MM.1S (cell line): ENCODE measurements around the gene TLK1.

Source experiments
- DNase-seq: peaks from one replicate; pipeline ENCODE4 v3.0.0-alpha.2; 2015
- H2AFZ ChIP-seq: fragments of 300-600 bp; sonication (generic); 2 replicates; pipeline ENCODE4 v1.6.0; 2016; ENCODE audit warnings: antibody characterized with exemption, low read length
- H3F3A ChIP-seq: fragments of 300-600 bp; sonication (generic); 2 replicates; pipeline ENCODE4 v1.6.1; 2016; ENCODE audit warnings: mild to moderate bottlenecking, antibody characterized with exemption, low read length, moderate library complexity, mixed read lengths; ENCODE audit not compliant: insufficient read depth
- H3K27ac ChIP-seq: fragments of 300-600 bp; sonication (generic); 2 replicates; pipeline ENCODE4 v1.5.1; 2016; ENCODE audit warnings: mild to moderate bottlenecking, low read length
- H3K27me3 ChIP-seq: fragments of 300-600 bp; sonication (generic); replicated peaks from 2 replicates; pipeline ENCODE4 v1.6.0; 2016; ENCODE audit warnings: low read length; ENCODE audit not compliant: insufficient read depth
- H3K36me3 ChIP-seq: fragments of 300-600 bp; sonication (generic); replicated peaks from 2 replicates; pipeline ENCODE4 v1.6.1; 2016; ENCODE audit warnings: mild to moderate bottlenecking, low read length, mixed read lengths; ENCODE audit not compliant: insufficient read depth
- H3K4me1 ChIP-seq: fragments of 300-600 bp; sonication (generic); 2 replicates; pipeline ENCODE4 v1.6.1; 2016; ENCODE audit warnings: low read length, mixed read lengths
- H3K4me2 ChIP-seq: fragments of 300-600 bp; sonication (generic); 2 replicates; pipeline ENCODE4 v1.6.0; 2016; ENCODE audit warnings: low read depth, low read length
- H3K4me3 ChIP-seq: fragments of 300-600 bp; sonication (generic); 2 replicates; pipeline ENCODE4 v1.5.1; 2016; ENCODE audit warnings: low read length, mixed read lengths
- H3K79me2 ChIP-seq: fragments of 300-600 bp; sonication (generic); 2 replicates; pipeline ENCODE4 v1.6.1; 2016; ENCODE audit warnings: mixed run types, low read length, mixed read lengths
- H3K9ac ChIP-seq: fragments of 300-600 bp; sonication (generic); 2 replicates; pipeline ENCODE4 v1.6.1; 2016; ENCODE audit warnings: low read length, mixed read lengths
- H3K9me2 ChIP-seq: fragments of 300-600 bp; sonication (generic); replicated peaks from 2 replicates; pipeline ENCODE4 v1.6.1; 2016; ENCODE audit warnings: mild to moderate bottlenecking, low read length, mixed read lengths; ENCODE audit not compliant: insufficient read depth
- H3K9me3 ChIP-seq: fragments of 300-600 bp; sonication (generic); replicated peaks from 2 replicates; pipeline ENCODE4 v1.6.1; 2016; ENCODE audit warnings: mild to moderate bottlenecking, low read length, mixed read lengths; ENCODE audit not compliant: insufficient read depth
- H4K20me1 ChIP-seq: fragments of 300-600 bp; sonication (generic); 2 replicates; pipeline ENCODE4 v1.6.1; 2016; ENCODE audit warnings: mild to moderate bottlenecking, low read length, moderate library complexity, mixed read lengths; ENCODE audit not compliant: insufficient read depth
- CTCF ChIP-seq: fragments of 300-600 bp; sonication (generic); IDR thresholded peaks from 2 replicates; pipeline ENCODE4 v1.5.1; 2016; ENCODE audit warnings: antibody characterized with exemption, low read length, mixed read lengths
- EZH2 ChIP-seq: fragments of 300-600 bp; sonication (generic); optimal IDR thresholded peaks from 2 replicates; pipeline ENCODE3; 2017; ENCODE audit warnings: low read depth, mild to moderate bottlenecking, antibody characterized with exemption, low read length, mixed read lengths
- EZH2phosphoT487 ChIP-seq: fragments of 300-600 bp; sonication (generic); IDR thresholded peaks from 2 replicates; pipeline ENCODE4 v1.6.1; 2018; ENCODE audit warnings: antibody characterized with exemption, low read length

The TLK1 gene

DNA sequence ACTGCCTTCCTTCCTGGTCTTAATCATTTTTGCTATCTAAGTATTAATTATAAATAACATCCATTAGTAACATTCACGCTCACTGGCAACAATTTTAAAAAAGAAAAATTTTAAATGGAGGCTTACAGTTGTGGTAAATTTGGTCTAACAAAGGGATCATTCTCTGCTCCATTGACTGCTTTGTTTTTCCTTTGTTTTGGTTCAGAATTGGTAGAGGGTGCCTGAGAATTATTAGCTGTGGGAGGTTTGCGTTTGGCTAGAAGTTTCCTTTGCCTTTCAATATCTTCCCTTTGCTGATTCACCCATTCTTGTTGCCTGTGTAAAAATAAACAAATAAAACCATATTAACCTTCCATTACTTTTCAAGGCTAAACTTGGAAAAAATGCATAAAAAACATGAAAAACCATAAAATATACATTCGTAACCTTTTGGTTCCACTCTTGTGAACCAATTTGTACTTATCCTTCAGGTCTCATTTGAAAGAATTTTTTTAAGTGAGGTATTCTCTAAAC is 114.6 kb downstream of the TLK1 start:
- Histone ChIP-seq H3K36me3 (no peaks in the 10 kb centered on the region; the same call in 1 of the 2 replicates), H3K79me2 (no peaks in the 10 kb centered on the region), H2AFZ (no peak overlapping the region), H3K27me3 (no peaks in the 10 kb centered on the region), H3F3A (no peaks in the 10 kb centered on the region), H3K9ac (no peak overlapping the region), H4K20me1 (no peaks in the 10 kb centered on the region), H3K4me3 (no peak overlapping the region), H3K4me1 (peaks cover 15% of the 10 kb centered on the region), H3K27ac (no peak overlapping the region), H3K9me2 (no peaks in the 10 kb centered on the region), H3K9me3 (no peaks in the 10 kb centered on the region), H3K4me2 (no peak overlapping the region)
- TF ChIP-seq EZH2phosphoT487 (no peak), CTCF (no peak), EZH2 (no peak)
- DNase-seq, result no peak

- TF ChIP-seq EZH2 (no peak), EZH2phosphoT487 (no peak), CTCF (no peak)
- Histone ChIP-seq H3K9me2 (no peaks in the 10 kb centered on the region), H3K4me1 (peaks cover 16% of the 10 kb centered on the region)
Observed at GRCh38 chr2:171044416-171044815, 116.3 kb downstream of the TLK1 start.

DNA sequence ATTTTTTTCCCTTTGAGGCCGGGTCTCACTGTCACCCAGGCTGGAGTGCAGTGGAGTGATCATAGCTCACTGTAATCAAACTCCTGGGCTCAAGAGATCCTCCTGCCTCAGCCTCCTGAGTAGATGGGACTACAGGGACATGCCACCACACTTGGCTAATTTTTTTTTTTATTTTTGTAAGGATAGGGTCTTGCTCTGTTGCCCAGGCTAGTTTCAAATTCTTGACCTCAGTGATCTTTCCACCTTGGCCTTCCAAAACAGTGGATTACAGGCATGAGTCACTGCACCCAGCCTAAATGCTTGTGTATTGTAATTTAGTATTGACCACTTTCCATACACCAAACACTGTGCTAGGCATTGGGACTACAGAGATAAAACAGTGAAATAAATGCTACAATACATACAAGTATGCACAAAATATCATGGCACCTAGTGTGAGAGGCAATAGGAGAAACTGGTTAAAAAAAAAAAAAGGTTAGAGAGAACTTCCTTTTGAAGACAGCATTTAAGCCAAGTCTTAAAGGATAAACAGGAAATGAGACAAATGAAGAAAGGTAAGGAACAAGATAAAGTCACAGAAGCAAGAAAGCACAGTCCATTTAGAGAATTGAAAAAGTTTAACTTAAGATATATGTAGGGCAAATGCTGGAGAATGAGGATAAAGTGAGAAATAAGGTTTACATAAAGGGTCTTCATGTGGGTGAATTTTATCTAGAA is 118.3 kb downstream of the TLK1 start:
- no peaks in the 10 kb centered on the region for H4K20me1 ChIP-seq
- no peaks in the 10 kb centered on the region for H3K79me2 ChIP-seq
- TF ChIP-seq EZH2 (no peak), EZH2phosphoT487 (no peak), CTCF (no peak)
- no peaks in the 10 kb centered on the region for H3K9me2 ChIP-seq
- H3K36me3 ChIP-seq, result no peaks in the 10 kb centered on the region; the same call in 1 of the 2 replicates
- no peak for DNase-seq
- H3F3A ChIP-seq, result no peaks in the 10 kb centered on the region
- H2AFZ ChIP-seq, result no peak overlapping the region
- no peak overlapping the region for H3K27ac ChIP-seq
- H3K9ac ChIP-seq, result no peak overlapping the region
- H3K9me3 ChIP-seq, result no peaks in the 10 kb centered on the region
- no peak overlapping the region for H3K4me2 ChIP-seq
- H3K4me3 ChIP-seq, result no peak overlapping the region
- no peaks in the 10 kb centered on the region for H3K27me3 ChIP-seq
- H3K4me1 ChIP-seq, result peaks cover 16% of the 10 kb centered on the region

More at GRCh38 chr2:171044416-171044815, 116.3 kb downstream of the TLK1 start:
- H3K9ac ChIP-seq, result no peak overlapping the region
- H3F3A ChIP-seq, result no peaks in the 10 kb centered on the region
- no peaks in the 10 kb centered on the region for H3K9me3 ChIP-seq
- no peak overlapping the region for H3K27ac ChIP-seq
- H4K20me1 ChIP-seq, result no peaks in the 10 kb centered on the region
- no peaks in the 10 kb centered on the region for H3K79me2 ChIP-seq
- no peak for DNase-seq
- no peaks in the 10 kb centered on the region for H3K27me3 ChIP-seq
- H3K4me3 ChIP-seq, result no peak overlapping the region
- H3K4me2 ChIP-seq, result no peak overlapping the region
- no peaks in the 10 kb centered on the region; the same call in 1 of the 2 replicates for H3K36me3 ChIP-seq
- no peak overlapping the region for H2AFZ ChIP-seq
